HepG2 (cell line): ENCODE measurements around the gene DUSP9. TPM values are rescaled to one million over a fixed set of nuclear protein-coding genes. Genes with fewer than 3 reads are reported as not detected.
A peak's percentile ranks its signal among the peaks of the same experiment; 100 is the strongest.

Experiments used
- DZIP1 ChIP-seq: sonication (generic); formaldehyde crosslinking; IDR thresholded peaks from 2 replicates; pipeline ENCODE4 v1.5.0; 2020; ENCODE audit warnings: mild to moderate bottlenecking, missing genetic modification reagents
- KDM5B ChIP-seq: sonication (generic); formaldehyde crosslinking; IDR thresholded peaks from 2 replicates; pipeline ENCODE4 v1.4.0; 2020; ENCODE audit warnings: missing genetic modification reagents, mild to moderate bottlenecking, borderline replicate concordance
- TAF1 ChIP-seq: sonication (generic); formaldehyde crosslinking; IDR thresholded peaks from 2 replicates; pipeline ENCODE4 v1.4.0; 2020; ENCODE audit warnings: missing genetic modification reagents
- UBTF ChIP-seq: sonication (generic); formaldehyde crosslinking; IDR thresholded peaks from 2 replicates; pipeline ENCODE4 v1.4.0; 2020; ENCODE audit warnings: mild to moderate bottlenecking, missing genetic modification reagents
- ZFP90 ChIP-seq: sonication (generic); formaldehyde crosslinking; IDR thresholded peaks from 2 replicates; pipeline ENCODE4 v1.8.0; 2022; ENCODE audit warnings: missing genetic modification reagents, mild to moderate bottlenecking, inconsistent platforms, borderline replicate concordance
- ZFY ChIP-seq: sonication (generic); formaldehyde crosslinking; IDR thresholded peaks from 2 replicates; pipeline ENCODE4 v1.4.0; 2020; ENCODE audit warnings: missing genetic modification reagents
- ZNF142 ChIP-seq: sonication (generic); formaldehyde crosslinking; IDR thresholded peaks from 2 replicates; pipeline ENCODE4 v1.4.0; 2020; ENCODE audit warnings: missing genetic modification reagents
- polyA plus RNA-seq, 8 experiments: library from polyadenylated mRNA; depleted of rRNA in 3 of 8; stranded (reverse) in 7 of 8; unstranded in 1 of 8; fragments of >200 nt; fragmentation: Illumina TruSeq in 4 of 8; extraction: Trizol in 4 of 8; gene quantifications; 2 replicates each; pipeline versions ENCODE4 v1.2.1 to v1.2.3, GENCODE V29; 2011 to 2016; ENCODE audit warnings: low read depth in 4 of 8, missing spikeins in 1 of 8, mixed read lengths in 1 of 8; ENCODE audit not compliant: insufficient read depth in 1 of 8
- total RNA-seq, 5 experiments: library from RNA; depleted of rRNA; stranded (reverse); fragments of >200 nt; fragmentation: Illumina TruSeq; extraction: Trizol; gene quantifications; 2 replicates each; pipeline ENCODE4 v1.2.3, GENCODE V29; 2016; ENCODE audit warnings: low read depth in 1 of 5

Gene DUSP9
- total and polyA plus RNA-seq, 2 of the 13 experiments (the other 11 are each of a cell fraction or from before 2014, with no cell fraction given): 235 to 435 TPM

- TF ChIP-seq UBTF (peak; percentile 47; the same call in 1 of the 2 replicates), TAF1 (CRISPR knock-in tag) (peak; percentile 40; the same call in 1 of the 2 replicates), ZFP90 (0 out of 2 replicates have a peak, but pooled peaks have one; percentile 8), KDM5B (CRISPR knock-in tag) (peak; percentile 6; the same call in 1 of the 2 replicates), ZNF142 (CRISPR knock-in tag) (0 out of 2 replicates have a peak, but pooled peaks have one; percentile 17), DZIP1 (CRISPR knock-in tag) (no peak), ZFY (CRISPR knock-in tag) (peak; percentile 43)
These were observed 21.6 kb upstream of the DUSP9 start (continued) for GRCh38 chrX:153625271-153626024.
